Measurements from ENCODE around the gene ANKRD28. TPM values are rescaled to one million over a fixed set of nuclear protein-coding genes. Genes with fewer than 3 reads are reported as not detected.

ANKRD28 gene
- total and polyA plus RNA-seq, 2 of the 8 experiments (the other 6 are each of a cell fraction or from before 2014, with no cell fraction given) = 39.1 to 61.7 TPM

GRCh38 chr3:15664144-15664543, 133.6 kb downstream of the ANKRD28 start (continued):
- TF ChIP-seq RNF2 (IDR thresholded peaks at IDR 0.05; ENCODE audit: borderline replicate concordance, low read depth, low read length, missing control alignments, poor library complexity, severe bottlenecking) = no peak
